B cell (primary cell): ENCODE results near the gene TANK. TPM values are rescaled to one million over a fixed set of nuclear protein-coding genes. Genes with fewer than 3 reads are reported as not detected.
A peak's percentile ranks its signal among the peaks of the same experiment; 100 is the strongest.
"Not testable (repeated sequence)": the region's sequence is repeated elsewhere in the genome, so short reads cannot be mapped to it uniquely, and the experiment has no call there.

Experiments used
- ATAC-seq: fragments of 200-7000 bp; cut with Tn5 transposase; one replicate; pipeline ENCODE4 v1.10.0; 2021; ENCODE audit warnings: low read depth, mild to moderate bottlenecking, moderate number of reproducible peaks, moderate library complexity
- CTCF ChIA-PET: fragments of 350-600 bp; sonication (Branson Sonifier 250); formaldehyde crosslinking; loops from one replicate; lab custom pipeline; 2021; ENCODE audit warnings: antibody characterized with exemption, inconsistent platforms; lab: Charles Lee
- POLR2A ChIA-PET: fragments of 350-600 bp; sonication (Branson Sonifier 250); formaldehyde crosslinking; loops from one replicate; lab custom pipeline; 2021; ENCODE audit warnings: antibody characterized with exemption; lab: Charles Lee
- DNase-seq: peaks from one replicate; pipeline ENCODE4 v3.0.0; 2013
- H2AFZ ChIP-seq: 2 replicates; pipeline ENCODE4 v1.6.1; 2012; ENCODE audit warnings: mild to moderate bottlenecking, low read depth, low read length; ENCODE audit not compliant: insufficient read depth, poor library complexity, severe bottlenecking
- H3K27ac ChIP-seq, 2 donors: 1 replicate in 1 of 2; 2 replicates in 1 of 2; pipeline ENCODE4 v1.5.1; 2012 to 2013; ENCODE audit warnings: low read length in 2 of 2, mild to moderate bottlenecking in 2 of 2, moderate library complexity in 1 of 2
- H3K27me3 ChIP-seq, 4 experiments: fragments of 200-600 bp in 1 of 4; sonication (generic) in 1 of 4; replicated peaks in 1 of 4; 1 replicate in 2 of 4; 2 replicates in 2 of 4; pipeline versions ENCODE4 v1.6.1 to v1.7.0; 2013 to 2016; ENCODE audit warnings: low read length in 3 of 4, mild to moderate bottlenecking in 2 of 4, mixed read lengths in 1 of 4, moderate library complexity in 1 of 4; ENCODE audit not compliant: insufficient read depth in 4 of 4, control insufficient read depth in 3 of 4; ENCODE audit errors: control extremely low read depth in 1 of 4
- H3K36me3 ChIP-seq, 2 experiments: replicated peaks in 1 of 2; 1 replicate in 1 of 2; 2 replicates in 1 of 2; pipeline versions ENCODE4 v1.6.1 to v1.7.1; 2013; ENCODE audit warnings: low read length in 1 of 2; ENCODE audit not compliant: insufficient read depth in 2 of 2, control insufficient read depth in 1 of 2; ENCODE audit errors: control extremely low read depth in 1 of 2, extremely low read depth in 1 of 2
- H3K4me1 ChIP-seq, 2 donors: fragments of 200-600 bp in 1 of 2; sonication (generic) in 1 of 2; 1 replicate in 1 of 2; 2 replicates in 1 of 2; pipeline versions ENCODE4 v1.5.1 to v1.6.1; 2013 to 2017; ENCODE audit warnings: low read length in 2 of 2; ENCODE audit not compliant: control insufficient read depth in 2 of 2, insufficient read depth in 2 of 2
- H3K4me2 ChIP-seq: replicated peaks from 2 replicates; pipeline ENCODE3; 2012; ENCODE audit warnings: mild to moderate bottlenecking, low read depth, low read length; ENCODE audit not compliant: poor library complexity, severe bottlenecking
- H3K4me3 ChIP-seq, 5 experiments: fragments of 200-600 bp in 1 of 5; sonication (generic) in 1 of 5; 1 replicate in 3 of 5; 2 replicates in 2 of 5; pipeline versions ENCODE4 v1.5.1 to v1.7.0; 2011 to 2016; ENCODE audit warnings: low read length in 4 of 5, mild to moderate bottlenecking in 4 of 5, low read depth in 2 of 5, control low read depth in 1 of 5, moderate library complexity in 1 of 5; ENCODE audit not compliant: insufficient read depth in 1 of 5; ENCODE audit errors: control extremely low read depth in 1 of 5, extremely low read depth in 1 of 5
- H3K79me2 ChIP-seq: fragments of 200-600 bp; sonication (generic); one replicate; pipeline ENCODE4 v1.6.0; 2016; ENCODE audit warnings: low read length; ENCODE audit not compliant: control insufficient read depth, insufficient read depth
- H3K9ac ChIP-seq: fragments of 200-600 bp; sonication (generic); 2 replicates; pipeline ENCODE4 v1.6.1; 2017; ENCODE audit warnings: mild to moderate bottlenecking, low read length, moderate library complexity
- H3K9me3 ChIP-seq, 3 donors: one replicate each; pipeline versions ENCODE4 v1.6.1 to v1.7.1; 2013; ENCODE audit warnings: low read length in 2 of 3; ENCODE audit not compliant: control insufficient read depth in 2 of 3, insufficient read depth in 1 of 3; ENCODE audit errors: control extremely low read depth in 1 of 3
- H4K20me1 ChIP-seq: 2 replicates; pipeline ENCODE4 v1.6.0; 2012; ENCODE audit warnings: mild to moderate bottlenecking, low read length; ENCODE audit not compliant: insufficient read depth, control insufficient read depth, poor library complexity, severe bottlenecking
- H3K27ac Mint-ChIP-seq: one replicate; pipeline ENCODE4 v1.8.0; 2021; ENCODE audit warnings: mixed read lengths
- H3K27me3 Mint-ChIP-seq: one replicate; pipeline ENCODE4 v1.8.0; 2021; ENCODE audit warnings: mixed read lengths
- H3K4me1 Mint-ChIP-seq: one replicate; pipeline ENCODE4 v1.8.0; 2021; ENCODE audit warnings: mixed read lengths
- H3K4me3 Mint-ChIP-seq: one replicate; pipeline ENCODE4 v1.8.0; 2021; ENCODE audit warnings: mixed read lengths
- H3K9me3 Mint-ChIP-seq: one replicate; pipeline ENCODE4 v1.8.0; 2022; ENCODE audit warnings: mixed read lengths; ENCODE audit not compliant: insufficient read depth
- CTCF ChIP-seq: fragments of 200-600 bp; IDR thresholded peaks from one replicate; pipeline ENCODE4 v1.8.0; 2022; ENCODE audit warnings: antibody characterized with exemption, mild to moderate bottlenecking
- EZH2 ChIP-seq: IDR thresholded peaks from 2 replicates; pipeline ENCODE4 v1.6.1; 2012; ENCODE audit warnings: borderline replicate concordance, low read depth, mild to moderate bottlenecking, moderate library complexity, low read length; ENCODE audit not compliant: insufficient read depth, poor library complexity, severe bottlenecking
- WGBS: methylation state at CpG from one replicate; pipeline ENCODE4 v1.1.5; 2013; ENCODE audit warnings: missing lambda C conversion rate; ENCODE audit not compliant: insufficient coverage; 5-methylcytosine and 5-hydroxymethylcytosine counted together
- intact Hi-C: fragments of 100-400 bp; cut with micrococcal nuclease; formaldehyde crosslinking; loops from one replicate; pipeline ENCODE4 v1.10.0; 2022
- polyA plus RNA-seq: library from polyadenylated mRNA; depleted of rRNA; stranded (reverse); fragments of >200 nt; gene quantifications from 2 replicates; pipeline ENCODE4 v1.2.3, GENCODE V29; 2012
- total RNA-seq, 2 donors: library from RNA; stranded (reverse); fragments of 120-200 nt in 1 of 2; gene quantifications; 1 replicate in 1 of 2; 2 replicates in 1 of 2; pipeline versions ENCODE4 v1.2.3 to v1.2.4, GENCODE V29; 2013 to 2022

Gene TANK
- total and polyA plus RNA-seq, 2 donors (not counting 1 experiment from before 2014, with no cell fraction given): 62.4 to 179 TPM

- H3K4me2 ChIP-seq: no peak overlapping the region
- Mint-ChIP-seq H3K27ac (no peak overlapping the region), H3K27me3 (no peaks in the 10 kb centered on the region), H3K4me1 (peaks cover 52% of the 10 kb centered on the region), H3K9me3 (no peaks in the 10 kb centered on the region), H3K4me3 (no peak overlapping the region)
- TF ChIP-seq CTCF (no peak), EZH2 (no peak)
- 100% methylated on average over 1 of the region's 4 CpGs for WGBS
- intact Hi-C loops: loop anchor here (2.0 kb wide), 1 partner anchor 14 kb away; no protein-coding TSS in a partner anchor
- H3K79me2 ChIP-seq: peaks cover 96% of the 10 kb centered on the region
- peaks cover 15 to 19% of the 10 kb centered on the region in 2 donors for H3K4me1 ChIP-seq
- no peak overlapping the region for H3K9ac ChIP-seq
- ATAC-seq (no peak), DNase-seq (no peak)
- peaks cover 0 to 2% (median 1%) of the 10 kb centered on the region in 3 donors for H3K9me3 ChIP-seq
- no peak overlapping the region for H3K4me3 ChIP-seq
- H4K20me1 ChIP-seq: peaks cover 87% of the 10 kb centered on the region
- no peak overlapping the region for H3K27ac ChIP-seq
- CTCF ChIA-PET: no interaction called here
- POLR2A ChIA-PET: no interaction called here
- peaks cover 13 to 57% of the 10 kb centered on the region in 2 experiments for H3K36me3 ChIP-seq
- H2AFZ ChIP-seq: no peak overlapping the region
- H3K27me3 ChIP-seq: no peaks in the 10 kb centered on the region
Measured at GRCh38 chr2:161178756-161179155, 18.5 kb downstream of the TANK start.

- Mint-ChIP-seq H3K9me3 (no peaks in the 10 kb centered on the region), H3K27me3 (no peaks in the 10 kb centered on the region), H3K4me3 (no peak overlapping the region), H3K27ac (no peak overlapping the region), H3K4me1 (peaks cover 69% of the 10 kb centered on the region)
- intact Hi-C loops: no loop called here
- TF ChIP-seq EZH2: no peak
- Histone ChIP-seq H3K27me3 (no peaks in the 10 kb centered on the region), H3K36me3 (peaks cover 23 to 44% of the 10 kb centered on the region in 2 experiments), H4K20me1 (peaks cover 26% of the 10 kb centered on the region), H3K79me2 (peaks cover 93% of the 10 kb centered on the region), H3K4me3 (no peak overlapping the region), H3K27ac (peak overlapping the region in 1 of 2 donors; percentile 23), H3K9me3 (no peaks in the 10 kb centered on the region), H3K9ac (no peak overlapping the region), H3K4me1 (no peaks in the 10 kb centered on the region), H2AFZ (no peak overlapping the region), H3K4me2 (no peak overlapping the region)
- no peak for DNase-seq
- CTCF ChIA-PET: no interaction called here
- POLR2A ChIA-PET: no interaction called here
- no peak for ATAC-seq
Measured at GRCh38 chr2:161190050-161190449, 29.8 kb downstream of the TANK start.

GRCh38 chr2:161195602-161196001 lies 35.4 kb downstream of the TANK start:
- H3K4me2 ChIP-seq, DNase-seq, H3K9me3 Mint-ChIP-seq, H3K27ac Mint-ChIP-seq, CTCF ChIA-PET, H3K4me3 Mint-ChIP-seq, intact Hi-C loops, ATAC-seq, H3K4me3 ChIP-seq, H3K27me3 Mint-ChIP-seq, H3K9ac ChIP-seq, H3K9me3 ChIP-seq, H2AFZ ChIP-seq, H3K27me3 ChIP-seq: not testable (repeated sequence)
- peaks cover 27% of the 10 kb centered on the region for H4K20me1 ChIP-seq
- 100% methylated on average over 4 of the region's 4 CpGs for WGBS
- POLR2A ChIA-PET: interaction anchor here (0.5 kb wide), 1 partner anchor 12 kb away, joined by 3 read pairs; no protein-coding TSS in a partner anchor
- H3K79me2 ChIP-seq: peaks cover 82% of the 10 kb centered on the region
- H3K36me3 ChIP-seq: peaks cover 19 to 32% of the 10 kb centered on the region in 2 experiments
- H3K27ac ChIP-seq: peak overlapping the region in 1 of 2 donors; percentile 11
- peaks cover 65% of the 10 kb centered on the region for H3K4me1 Mint-ChIP-seq
- H3K4me1 ChIP-seq: peaks cover 11 to 16% of the 10 kb centered on the region in 2 donors
